GM19043 (cell line): Measurements from ENCODE around the gene OR13H1.
"Not testable (repeated sequence)": the region's sequence is repeated elsewhere in the genome, so short reads cannot be mapped to it uniquely, and the experiment has no call there.

Source experiments
- ATAC-seq: cut with Tn5 transposase; IDR thresholded peaks from one replicate; pipeline ENCODE4 v1.9.1; 2021; ENCODE audit warnings: low read depth; ENCODE audit not compliant: unreplicated experiment

The OR13H1 gene, protein sequence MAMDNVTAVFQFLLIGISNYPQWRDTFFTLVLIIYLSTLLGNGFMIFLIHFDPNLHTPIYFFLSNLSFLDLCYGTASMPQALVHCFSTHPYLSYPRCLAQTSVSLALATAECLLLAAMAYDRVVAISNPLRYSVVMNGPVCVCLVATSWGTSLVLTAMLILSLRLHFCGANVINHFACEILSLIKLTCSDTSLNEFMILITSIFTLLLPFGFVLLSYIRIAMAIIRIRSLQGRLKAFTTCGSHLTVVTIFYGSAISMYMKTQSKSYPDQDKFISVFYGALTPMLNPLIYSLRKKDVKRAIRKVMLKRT

DNA sequence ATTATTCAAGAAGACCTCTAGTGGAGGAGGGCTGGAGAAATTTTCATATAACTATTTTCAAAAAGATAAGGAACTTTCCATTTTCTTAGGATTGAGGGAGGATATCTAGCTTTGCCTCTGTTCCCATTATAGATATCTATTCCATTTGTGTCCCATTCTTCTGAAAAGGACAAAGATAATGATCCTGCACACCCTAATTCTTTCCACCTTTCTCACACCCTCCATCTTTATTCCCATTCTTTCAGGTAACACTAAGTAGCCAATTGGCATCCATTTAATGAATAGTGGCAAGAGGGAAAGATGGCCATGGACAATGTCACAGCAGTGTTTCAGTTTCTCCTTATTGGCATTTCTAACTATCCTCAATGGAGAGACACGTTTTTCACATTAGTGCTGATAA, at the start of gene OR13H1:
Gene OR13H1, plus strand, starts transcription at position 301 of the 400 bp plus-strand sequence. Its CDS starts 0 bp downstream, at position 301.
- no peak for ATAC-seq

- ATAC-seq, result not testable (repeated sequence)
Observed at GRCh38 chrX:131501556-131501955, 42.3 kb upstream of the OR13H1 start.

DNA sequence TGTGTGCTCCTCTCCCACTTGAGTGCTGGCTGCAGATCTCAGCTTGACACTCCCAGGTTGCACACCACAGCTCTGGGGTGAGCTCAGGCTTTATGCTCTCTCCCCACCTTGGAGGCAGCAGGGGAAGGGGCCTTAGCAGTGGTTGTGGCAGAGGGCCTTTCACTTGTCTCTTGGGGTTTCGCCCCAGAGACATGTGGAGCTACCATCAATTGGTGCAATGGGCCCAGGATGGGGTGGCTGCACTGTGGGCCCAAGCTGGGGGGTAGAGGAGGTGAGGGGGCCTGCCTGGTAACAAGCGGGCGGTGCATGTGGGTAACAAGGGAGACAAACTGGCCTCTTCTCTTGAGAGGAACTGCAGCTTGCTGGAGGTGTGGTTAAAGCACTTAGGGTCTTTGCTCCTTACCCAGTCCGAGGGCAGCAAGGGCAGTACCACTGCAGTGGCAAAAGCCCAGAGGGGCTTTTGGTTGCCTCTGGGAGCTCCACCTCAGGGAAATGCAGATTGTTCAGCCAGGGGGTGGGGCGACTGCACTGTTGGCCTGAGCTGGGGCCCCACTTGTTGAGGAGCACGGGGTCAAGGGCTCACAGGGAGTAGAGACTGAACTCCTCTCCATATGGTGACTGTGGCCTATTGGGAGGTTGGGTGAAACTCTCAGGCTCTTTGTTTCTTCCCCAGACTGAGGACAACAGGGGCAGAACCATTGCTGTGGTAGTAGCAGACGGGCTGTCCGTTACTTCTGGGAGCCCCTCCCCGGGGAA, 30.5 kb upstream of the OR13H1 start:
- no peak for ATAC-seq

GRCh38 chrX:131521824-131522223, 22.1 kb upstream of the OR13H1 start:
- no peak for ATAC-seq

DNA sequence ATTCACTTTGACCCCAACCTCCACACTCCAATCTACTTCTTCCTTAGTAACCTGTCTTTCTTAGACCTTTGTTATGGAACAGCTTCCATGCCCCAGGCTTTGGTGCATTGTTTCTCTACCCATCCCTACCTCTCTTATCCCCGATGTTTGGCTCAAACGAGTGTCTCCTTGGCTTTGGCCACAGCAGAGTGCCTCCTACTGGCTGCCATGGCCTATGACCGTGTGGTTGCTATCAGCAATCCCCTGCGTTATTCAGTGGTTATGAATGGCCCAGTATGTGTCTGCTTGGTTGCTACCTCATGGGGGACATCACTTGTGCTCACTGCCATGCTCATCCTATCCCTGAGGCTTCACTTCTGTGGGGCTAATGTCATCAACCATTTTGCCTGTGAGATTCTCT, 344 bp downstream of the OR13H1 start:
- ATAC-seq, result no peak

- no peak for ATAC-seq
Observed at GRCh38 chrX:131549011-131549410, 5.1 kb downstream of the OR13H1 start.

DNA sequence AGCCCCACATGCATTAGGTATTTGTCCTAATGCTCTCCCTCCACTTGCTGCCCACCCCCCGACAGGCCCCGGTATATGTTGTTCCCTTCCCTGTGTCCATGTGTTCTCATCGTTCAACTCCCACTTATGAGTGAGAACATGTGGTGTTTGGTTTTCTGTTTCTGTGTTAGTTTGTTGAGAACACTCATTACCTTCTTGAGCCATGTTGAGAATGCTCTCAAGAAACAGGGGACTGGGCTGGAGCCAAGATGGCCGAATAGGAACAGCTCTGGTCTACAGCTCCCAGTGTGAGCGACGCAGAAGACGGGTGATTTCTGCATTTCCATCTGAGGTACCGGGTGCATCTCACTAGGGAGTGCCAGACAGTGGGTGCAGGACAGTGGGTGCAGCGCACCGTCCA, 8.6 kb downstream of the OR13H1 start:
- not testable (repeated sequence) for ATAC-seq

- no peak for ATAC-seq
Observed at GRCh38 chrX:131558562-131558961, 14.7 kb downstream of the OR13H1 start.

DNA sequence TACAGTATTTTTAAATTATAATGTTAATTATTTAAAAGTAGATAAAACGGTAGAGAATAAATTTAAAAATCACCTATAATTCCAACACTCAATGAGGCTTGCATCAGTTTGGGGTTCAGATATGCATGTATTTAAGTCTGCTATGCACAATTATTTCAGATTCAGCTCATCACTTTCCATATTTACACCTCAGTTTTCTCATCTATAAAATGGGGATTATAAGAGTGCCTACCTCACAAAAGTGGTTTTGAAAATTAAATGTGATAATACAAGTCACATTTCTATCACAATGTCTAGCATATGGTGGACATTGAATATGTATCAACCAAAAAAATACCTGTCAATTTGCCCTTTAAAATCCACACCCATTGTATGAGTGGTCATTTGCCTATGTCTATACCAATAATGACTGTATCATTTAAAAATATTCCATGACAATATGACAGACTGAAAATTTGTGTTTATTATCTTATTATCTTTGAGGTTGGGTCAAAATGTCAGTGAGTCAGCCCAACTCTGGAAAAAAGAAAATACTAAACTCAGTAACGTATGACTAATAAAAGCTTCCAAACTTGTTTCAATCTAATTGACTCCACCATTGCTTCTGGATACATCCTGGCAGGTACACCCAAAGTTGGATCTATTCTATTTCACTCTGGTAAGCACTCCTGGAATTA, 20.8 kb downstream of the OR13H1 start:
- ATAC-seq, result no peak

- ATAC-seq, result no peak
Observed at GRCh38 chrX:131565909-131566308, 22.0 kb downstream of the OR13H1 start.

DNA sequence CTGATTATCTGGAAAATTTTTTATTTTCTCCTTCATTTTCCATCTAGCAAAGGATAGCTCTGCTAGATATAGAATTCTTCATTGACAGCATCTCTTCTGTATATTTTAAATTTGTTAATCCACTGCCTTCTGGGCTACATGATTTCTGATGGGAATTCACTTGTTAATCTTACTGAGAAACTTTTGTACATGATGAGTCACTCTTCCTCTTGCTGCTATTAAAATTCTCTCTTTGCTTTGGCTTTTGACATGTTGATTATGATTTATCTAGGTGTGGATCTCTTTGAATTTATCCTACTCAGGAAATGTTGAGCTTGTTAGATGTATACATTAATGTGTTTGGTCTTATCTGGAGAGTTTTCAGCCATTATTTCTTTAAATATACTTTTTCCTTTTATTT, 27.5 kb downstream of the OR13H1 start:
- ATAC-seq, result no peak

DNA sequence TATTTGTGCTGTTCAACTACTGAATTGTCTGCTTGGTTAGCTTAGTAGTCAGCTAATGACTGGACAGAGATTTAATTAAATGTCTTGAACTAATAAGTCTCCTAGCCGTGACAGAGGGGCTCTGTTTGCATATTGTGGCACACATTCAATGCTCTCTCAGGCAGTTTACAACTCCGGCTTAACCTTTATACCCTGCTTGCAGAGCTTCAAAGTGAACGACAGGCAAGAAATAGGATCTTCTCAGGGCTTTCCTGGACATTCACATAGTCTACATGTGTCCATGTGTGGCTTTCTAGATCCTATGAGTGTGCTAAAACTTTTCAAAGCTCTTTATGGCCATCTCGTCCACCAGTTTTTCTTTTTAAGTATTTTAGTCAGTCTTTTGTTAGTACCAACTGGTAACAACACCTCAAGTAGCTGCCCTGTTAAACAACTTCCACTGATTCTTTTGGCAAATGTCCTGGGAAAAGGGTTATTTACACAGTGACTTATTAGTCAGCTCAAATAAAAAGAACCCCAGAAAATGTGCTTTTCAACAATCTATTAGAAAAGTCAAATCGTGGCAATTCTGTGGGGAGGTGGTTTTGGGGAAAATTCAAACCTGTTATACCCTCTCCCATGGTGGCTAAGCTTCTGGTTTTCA, 28.6 kb downstream of the OR13H1 start:
- no peak for ATAC-seq

- no peak for ATAC-seq
Observed at GRCh38 chrX:131577413-131577812, 33.5 kb downstream of the OR13H1 start.

DNA sequence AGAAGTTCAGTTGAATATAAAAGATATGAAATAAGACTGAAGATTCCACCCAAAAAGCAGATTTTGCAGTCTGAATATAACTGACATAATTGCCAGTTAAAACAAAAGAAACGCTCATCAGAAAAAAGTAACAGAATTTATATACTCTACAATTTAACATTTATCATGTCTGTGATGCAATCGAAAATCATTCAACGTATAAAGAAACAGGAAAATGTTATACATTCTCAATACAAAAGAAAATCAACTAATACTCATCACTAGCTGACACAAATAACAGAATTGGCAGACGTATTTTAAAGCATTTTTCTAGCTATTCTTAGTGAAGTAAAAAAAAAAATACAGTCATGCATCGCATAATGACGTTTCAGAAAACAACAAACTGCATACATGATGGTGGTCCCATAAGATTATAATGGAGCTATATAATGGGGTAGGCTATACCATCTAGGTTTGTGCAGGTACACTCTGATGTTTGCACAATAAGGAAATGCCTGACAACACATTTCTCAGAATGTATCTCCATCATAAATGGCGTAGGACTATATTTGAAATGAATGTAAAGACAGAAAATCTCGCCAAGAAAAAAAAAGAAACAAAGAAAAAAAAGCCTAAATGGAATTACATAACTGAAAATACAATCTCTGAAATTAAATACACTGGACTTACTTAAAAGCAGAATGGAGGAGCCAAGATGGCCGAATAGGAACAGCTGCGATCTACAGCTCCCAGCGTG, 34.3 kb downstream of the OR13H1 start:
- no peak for ATAC-seq

DNA sequence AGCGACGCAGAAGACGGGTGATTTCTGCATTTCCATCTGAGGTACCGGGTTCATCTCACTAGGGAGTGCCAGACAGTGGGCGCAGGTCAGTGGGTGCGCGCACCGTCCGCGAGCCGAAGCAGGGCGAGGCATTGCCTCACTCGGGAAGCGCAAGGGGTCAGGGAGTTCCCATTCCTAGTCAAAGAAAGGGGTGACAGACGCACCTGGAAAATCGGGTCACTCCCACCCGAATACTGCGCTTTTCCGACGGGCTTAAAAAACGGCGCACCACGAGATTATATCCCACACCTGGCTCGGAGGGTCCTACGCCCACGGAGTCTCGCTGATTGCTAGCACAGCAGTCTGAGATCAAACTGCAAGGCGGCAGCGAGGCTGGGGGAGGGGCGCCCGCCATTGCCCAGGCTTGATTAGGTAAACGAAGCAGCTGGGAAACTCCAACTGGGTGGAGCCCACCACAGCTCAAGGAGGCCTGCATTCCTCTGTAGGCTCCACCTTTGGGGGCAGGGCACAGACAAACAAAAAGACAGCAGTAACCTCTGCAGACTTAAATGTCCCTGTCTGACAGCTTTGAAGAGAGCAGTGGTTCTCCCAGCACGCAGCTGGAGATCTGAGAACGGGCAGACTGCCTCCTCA, 35.0 kb downstream of the OR13H1 start:
- not testable (repeated sequence) for ATAC-seq

DNA sequence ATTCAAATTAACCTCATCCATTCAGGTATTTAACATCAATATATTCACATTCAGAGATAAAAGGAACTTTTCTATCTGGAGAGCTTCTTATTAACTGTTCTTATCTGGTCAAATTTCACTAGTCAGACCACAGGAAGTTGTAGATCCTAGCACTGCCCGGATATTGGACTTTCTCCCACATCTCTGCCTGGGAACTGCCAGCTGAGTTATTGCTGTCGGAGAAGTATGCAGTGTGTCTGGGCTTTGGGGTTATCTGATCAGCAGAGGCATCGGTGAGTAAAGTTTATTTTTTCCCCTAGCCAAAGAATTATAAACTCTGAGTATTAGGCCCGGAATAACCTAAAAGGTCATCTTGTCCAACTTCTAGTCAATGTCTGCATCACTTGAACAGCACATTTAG, 45.1 kb downstream of the OR13H1 start:
- ATAC-seq, result no peak
